HEK293 (cell line): ENCODE measurements around the gene ABCA5.

ENCODE experiments used
- CTCF ChIA-PET: fragments of 350-600 bp; formaldehyde crosslinking; extraction: SDS; loops from one replicate; lab custom pipeline; 2021; ENCODE audit warnings: antibody characterized with exemption; lab: Yijun Ruan, JAX
- POLR2A ChIA-PET: fragments of 300-600 bp; formaldehyde crosslinking; extraction: SDS; loops from one replicate; lab custom pipeline; 2020; ENCODE audit warnings: antibody characterized with exemption, inconsistent platforms; lab: Yijun Ruan, JAX
- H3K27ac ChIP-seq: fragments of 200-500 bp; sonication (Bioruptor generic); 2 replicates; pipeline ENCODE4 v1.5.1; 2014; ENCODE audit warnings: low read depth, low read length, control low read depth, inconsistent platforms; ENCODE audit errors: extremely low read depth
- H3K36me3 ChIP-seq, 2 experiments: fragments of 200-500 bp in 1 of 2; sonication (Bioruptor generic) in 1 of 2; 1 replicate in 1 of 2; 2 replicates in 1 of 2; pipeline ENCODE4 v1.5.1; 2014 to 2017; ENCODE audit warnings: inconsistent platforms in 2 of 2, low read length in 2 of 2; ENCODE audit not compliant: control insufficient read depth in 2 of 2, insufficient read depth in 1 of 2
- H3K4me1 ChIP-seq: fragments of 200-500 bp; sonication (Bioruptor generic); 2 replicates; pipeline ENCODE4 v1.5.1; 2014; ENCODE audit warnings: mild to moderate bottlenecking, low read length, inconsistent platforms; ENCODE audit not compliant: control insufficient read depth, insufficient read depth
- H3K4me3 ChIP-seq: 2 replicates; pipeline ENCODE4 v1.5.1; 2011; ENCODE audit warnings: low read depth, mild to moderate bottlenecking, control low read depth, low read length, moderate library complexity
- H3K9me3 ChIP-seq: fragments of 200-500 bp; sonication (Bioruptor generic); 2 replicates; pipeline ENCODE4 v1.5.1; 2014; ENCODE audit warnings: low read depth, low read length, inconsistent platforms; ENCODE audit not compliant: control insufficient read depth, insufficient read depth
- BCL11A ChIP-seq: fragments of 450-650 bp; formaldehyde crosslinking; IDR thresholded peaks from 2 replicates; pipeline ENCODE4 v1.5.1; 2016; ENCODE audit warnings: low read depth, missing biosample characterization, missing genetic modification characterization
- HOXD13 ChIP-seq: sonication (generic); formaldehyde crosslinking; IDR thresholded peaks from 2 replicates; pipeline ENCODE4 v1.8.0; 2022; ENCODE audit warnings: missing genetic modification reagents, borderline replicate concordance
- YY2 ChIP-seq: fragments of 450-650 bp; formaldehyde crosslinking; IDR thresholded peaks from 2 replicates; pipeline ENCODE4 v1.5.1; 2016; ENCODE audit warnings: missing biosample characterization, missing genetic modification characterization
- ZBTB17 ChIP-seq: fragments of 450-650 bp; formaldehyde crosslinking; IDR thresholded peaks from 2 replicates; pipeline ENCODE4 v1.5.1; 2016; ENCODE audit warnings: missing biosample characterization, missing genetic modification characterization
- ZNF114 ChIP-seq: fragments of 450-650 bp; formaldehyde crosslinking; IDR thresholded peaks from 2 replicates; pipeline ENCODE4 v1.5.0; 2017; ENCODE audit warnings: missing biosample characterization, missing genetic modification characterization
- ZNF175 ChIP-seq: fragments of 450-650 bp; formaldehyde crosslinking; IDR thresholded peaks from 2 replicates; pipeline ENCODE4 v1.5.1; 2016; ENCODE audit warnings: missing biosample characterization, missing genetic modification characterization
- ZNF202 ChIP-seq: fragments of 450-650 bp; formaldehyde crosslinking; IDR thresholded peaks from 2 replicates; pipeline ENCODE4 v1.5.1; 2016; ENCODE audit warnings: missing biosample characterization, missing genetic modification characterization, borderline replicate concordance
- ZNF223 ChIP-seq: fragments of 450-650 bp; formaldehyde crosslinking; IDR thresholded peaks from 2 replicates; pipeline ENCODE4 v1.5.1; 2016; ENCODE audit warnings: missing biosample characterization, missing genetic modification characterization
- ZNF366 ChIP-seq: fragments of 450-650 bp; formaldehyde crosslinking; conservative IDR thresholded peaks from 2 replicates; pipeline ENCODE4 v1.5.1; 2016; ENCODE audit warnings: missing biosample characterization, missing genetic modification characterization
- ZNF561 ChIP-seq: fragments of 450-650 bp; IDR thresholded peaks from 2 replicates; pipeline ENCODE4 v1.5.1; 2018; ENCODE audit warnings: missing biosample characterization, missing genetic modification characterization, borderline replicate concordance
- ZNF610 ChIP-seq: fragments of 450-650 bp; formaldehyde crosslinking; IDR thresholded peaks from 2 replicates; pipeline ENCODE4 v1.5.1; 2016; ENCODE audit warnings: missing biosample characterization, missing genetic modification characterization, borderline replicate concordance
- ZNF623 ChIP-seq: fragments of 450-650 bp; formaldehyde crosslinking; IDR thresholded peaks from 2 replicates; pipeline ENCODE4 v1.5.1; 2016; ENCODE audit warnings: missing biosample characterization, missing genetic modification characterization
- ZNF792 ChIP-seq: fragments of 450-650 bp; formaldehyde crosslinking; IDR thresholded peaks from 2 replicates; pipeline ENCODE4 v1.5.1; 2016; ENCODE audit warnings: missing biosample characterization, missing genetic modification characterization
- ZSCAN16 ChIP-seq: fragments of 450-650 bp; formaldehyde crosslinking; IDR thresholded peaks from 2 replicates; pipeline ENCODE4 v1.5.1; 2016; ENCODE audit warnings: missing biosample characterization, missing genetic modification characterization
- TF ChIP-seq, protein P1 (sequence below): fragments of 450-650 bp; formaldehyde crosslinking; IDR thresholded peaks from 2 replicates; pipeline ENCODE4 v1.5.1; 2016; ENCODE audit warnings: missing biosample characterization, missing genetic modification characterization
- TF ChIP-seq, protein P2 (sequence below): fragments of 450-650 bp; formaldehyde crosslinking; IDR thresholded peaks from 2 replicates; pipeline ENCODE4 v1.5.1; 2016; ENCODE audit warnings: missing biosample characterization, missing genetic modification characterization, low read depth
- TF ChIP-seq, protein P3 (sequence below): fragments of 450-650 bp; formaldehyde crosslinking; IDR thresholded peaks from 2 replicates; pipeline ENCODE4 v1.5.1; 2016; ENCODE audit warnings: missing biosample characterization, missing genetic modification characterization
- TF ChIP-seq, protein P4 (sequence below): fragments of 450-650 bp; formaldehyde crosslinking; optimal IDR thresholded peaks from 2 replicates; pipeline ENCODE3; 2016; ENCODE audit warnings: missing biosample characterization, mild to moderate bottlenecking, missing genetic modification characterization
- TF ChIP-seq, protein P5 (sequence below): fragments of 450-650 bp; formaldehyde crosslinking; IDR thresholded peaks from 2 replicates; pipeline ENCODE4 v1.5.1; 2016; ENCODE audit warnings: missing biosample characterization, missing genetic modification characterization, borderline replicate concordance

ABCA5 gene, protein sequence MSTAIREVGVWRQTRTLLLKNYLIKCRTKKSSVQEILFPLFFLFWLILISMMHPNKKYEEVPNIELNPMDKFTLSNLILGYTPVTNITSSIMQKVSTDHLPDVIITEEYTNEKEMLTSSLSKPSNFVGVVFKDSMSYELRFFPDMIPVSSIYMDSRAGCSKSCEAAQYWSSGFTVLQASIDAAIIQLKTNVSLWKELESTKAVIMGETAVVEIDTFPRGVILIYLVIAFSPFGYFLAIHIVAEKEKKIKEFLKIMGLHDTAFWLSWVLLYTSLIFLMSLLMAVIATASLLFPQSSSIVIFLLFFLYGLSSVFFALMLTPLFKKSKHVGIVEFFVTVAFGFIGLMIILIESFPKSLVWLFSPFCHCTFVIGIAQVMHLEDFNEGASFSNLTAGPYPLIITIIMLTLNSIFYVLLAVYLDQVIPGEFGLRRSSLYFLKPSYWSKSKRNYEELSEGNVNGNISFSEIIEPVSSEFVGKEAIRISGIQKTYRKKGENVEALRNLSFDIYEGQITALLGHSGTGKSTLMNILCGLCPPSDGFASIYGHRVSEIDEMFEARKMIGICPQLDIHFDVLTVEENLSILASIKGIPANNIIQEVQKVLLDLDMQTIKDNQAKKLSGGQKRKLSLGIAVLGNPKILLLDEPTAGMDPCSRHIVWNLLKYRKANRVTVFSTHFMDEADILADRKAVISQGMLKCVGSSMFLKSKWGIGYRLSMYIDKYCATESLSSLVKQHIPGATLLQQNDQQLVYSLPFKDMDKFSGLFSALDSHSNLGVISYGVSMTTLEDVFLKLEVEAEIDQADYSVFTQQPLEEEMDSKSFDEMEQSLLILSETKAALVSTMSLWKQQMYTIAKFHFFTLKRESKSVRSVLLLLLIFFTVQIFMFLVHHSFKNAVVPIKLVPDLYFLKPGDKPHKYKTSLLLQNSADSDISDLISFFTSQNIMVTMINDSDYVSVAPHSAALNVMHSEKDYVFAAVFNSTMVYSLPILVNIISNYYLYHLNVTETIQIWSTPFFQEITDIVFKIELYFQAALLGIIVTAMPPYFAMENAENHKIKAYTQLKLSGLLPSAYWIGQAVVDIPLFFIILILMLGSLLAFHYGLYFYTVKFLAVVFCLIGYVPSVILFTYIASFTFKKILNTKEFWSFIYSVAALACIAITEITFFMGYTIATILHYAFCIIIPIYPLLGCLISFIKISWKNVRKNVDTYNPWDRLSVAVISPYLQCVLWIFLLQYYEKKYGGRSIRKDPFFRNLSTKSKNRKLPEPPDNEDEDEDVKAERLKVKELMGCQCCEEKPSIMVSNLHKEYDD (N-terminal part only)

DNA sequence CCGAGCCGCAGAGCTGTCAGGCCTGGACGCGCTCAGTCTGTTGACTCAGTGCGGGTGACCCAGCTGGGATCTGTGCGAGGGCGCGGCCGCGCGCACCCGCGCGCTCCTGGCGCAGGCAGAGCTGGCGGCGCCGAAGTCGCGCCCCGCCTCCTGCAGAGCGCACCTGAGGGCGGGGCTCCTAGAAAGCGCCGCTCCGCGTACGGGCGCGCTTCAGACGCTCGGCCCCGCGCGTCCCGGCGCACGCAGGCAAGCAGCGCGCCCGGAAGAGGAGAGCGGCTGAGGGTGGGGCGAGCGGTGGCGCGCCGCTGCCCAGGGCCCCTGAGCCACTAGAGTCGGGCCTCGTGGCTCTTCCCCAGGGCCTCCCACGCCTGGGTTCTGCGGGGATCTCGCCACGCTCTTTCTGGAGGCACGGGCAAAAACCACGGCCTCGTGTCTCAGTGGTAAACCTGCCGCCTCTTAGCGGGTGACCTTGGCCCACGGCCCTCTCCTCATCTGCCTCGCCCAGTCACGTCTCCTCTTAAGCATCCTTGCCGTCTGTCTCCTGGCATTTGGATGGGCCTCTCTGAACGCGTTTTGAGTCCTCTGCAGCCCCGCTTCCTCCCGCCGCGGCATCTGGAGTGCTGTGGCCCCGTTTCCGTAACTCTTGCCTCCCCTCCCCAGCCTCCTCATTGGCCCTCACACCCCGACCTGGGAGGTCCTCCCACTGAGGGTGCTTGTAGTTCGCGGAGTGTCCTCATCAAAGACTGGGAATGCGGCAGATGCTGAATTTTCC lies at the start of gene ABCA5:
Gene ABCA5 (minus strand): TSS at position 74 of the 772 bp plus-strand sequence. CDS start 12,718 bp downstream, outside the sequence.
- Histone ChIP-seq H3K9me3 (no peaks in the 10 kb centered on the region), H3K4me1 (peaks cover 20% of the 10 kb centered on the region), H3K27ac (peak within 1 kb of the TSS; percentile 82), H3K4me3 (peak within 1 kb of the TSS; percentile 88), H3K36me3 (no peaks in the 10 kb centered on the region; a peak in 1 of 3 replicates)
- ChIA-PET CTCF (interaction anchor here (0.6 to 1.6 kb wide), 8 partner anchors 8 to 713 kb away, joined by 3 to 7 read pairs (median 4); no protein-coding TSS in a partner anchor), POLR2A (interaction anchor here (0.6 to 2.4 kb wide), 8 partner anchors 8 to 815 kb away, joined by 3 to 7 read pairs (median 4); partner anchors contain the start of gene PRKAR1A)
- TF ChIP-seq ZNF202 (tag by site-specific recombination) (peak; percentile 93), ZNF366 (tag by site-specific recombination) (no peak), HOXD13 (CRISPR knock-in tag) (no peak), YY2 (no peak; the same call in 1 of the 2 replicates), ZNF114 (tag by site-specific recombination) (no peak), ZSCAN16 (tag by site-specific recombination) (no peak), ZNF623 (tag by site-specific recombination) (no peak), ZNF175 (no peak), ZBTB17 (tag by site-specific recombination) (no peak), ZNF792 (tag by site-specific recombination) (0 out of 2 replicates have a peak, but pooled peaks have one; percentile 29), ZNF223 (0 out of 2 replicates have a peak, but pooled peaks have one; percentile 10), ZNF561 (tag by site-specific recombination) (peak; percentile 96), BCL11A (tag by site-specific recombination) (no peak), ZNF610 (tag by site-specific recombination) (peak; percentile 85; the same call in 1 of the 2 replicates)
- TF ChIP-seq, protein P1, sequence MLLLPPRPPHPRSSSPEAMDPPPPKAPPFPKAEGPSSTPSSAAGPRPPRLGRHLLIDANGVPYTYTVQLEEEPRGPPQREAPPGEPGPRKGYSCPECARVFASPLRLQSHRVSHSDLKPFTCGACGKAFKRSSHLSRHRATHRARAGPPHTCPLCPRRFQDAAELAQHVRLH (tag by site-specific recombination): no peak
- TF ChIP-seq, protein P2, sequence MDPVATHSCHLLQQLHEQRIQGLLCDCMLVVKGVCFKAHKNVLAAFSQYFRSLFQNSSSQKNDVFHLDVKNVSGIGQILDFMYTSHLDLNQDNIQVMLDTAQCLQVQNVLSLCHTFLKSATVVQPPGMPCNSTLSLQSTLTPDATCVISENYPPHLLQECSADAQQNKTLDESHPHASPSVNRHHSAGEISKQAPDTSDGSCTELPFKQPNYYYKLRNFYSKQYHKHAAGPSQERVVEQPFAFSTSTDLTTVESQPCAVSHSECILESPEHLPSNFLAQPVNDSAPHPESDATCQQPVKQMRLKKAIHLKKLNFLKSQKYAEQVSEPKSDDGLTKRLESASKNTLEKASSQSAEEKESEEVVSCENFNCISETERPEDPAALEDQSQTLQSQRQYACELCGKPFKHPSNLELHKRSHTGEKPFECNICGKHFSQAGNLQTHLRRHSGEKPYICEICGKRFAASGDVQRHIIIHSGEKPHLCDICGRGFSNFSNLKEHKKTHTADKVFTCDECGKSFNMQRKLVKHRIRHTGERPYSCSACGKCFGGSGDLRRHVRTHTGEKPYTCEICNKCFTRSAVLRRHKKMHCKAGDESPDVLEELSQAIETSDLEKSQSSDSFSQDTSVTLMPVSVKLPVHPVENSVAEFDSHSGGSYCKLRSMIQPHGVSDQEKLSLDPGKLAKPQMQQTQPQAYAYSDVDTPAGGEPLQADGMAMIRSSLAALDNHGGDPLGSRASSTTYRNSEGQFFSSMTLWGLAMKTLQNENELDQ (tag by site-specific recombination): no peak
- TF ChIP-seq, protein P3, sequence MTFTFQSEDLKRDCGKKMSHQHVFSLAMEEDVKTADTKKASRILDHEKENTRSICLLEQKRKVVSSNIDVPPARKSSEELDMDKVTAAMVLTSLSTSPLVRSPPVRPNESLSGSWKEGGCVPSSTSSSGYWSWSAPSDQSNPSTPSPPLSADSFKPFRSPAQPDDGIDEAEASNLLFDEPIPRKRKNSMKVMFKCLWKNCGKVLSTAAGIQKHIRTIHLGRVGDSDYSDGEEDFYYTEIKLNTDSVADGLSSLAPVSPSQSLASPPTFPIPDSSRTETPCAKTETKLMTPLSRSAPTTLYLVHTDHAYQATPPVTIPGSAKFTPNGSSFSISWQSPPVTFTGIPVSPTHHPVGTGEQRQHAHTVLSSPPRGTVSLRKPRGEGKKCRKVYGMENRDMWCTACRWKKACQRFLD (tag by site-specific recombination): no peak
- TF ChIP-seq, protein P4, sequence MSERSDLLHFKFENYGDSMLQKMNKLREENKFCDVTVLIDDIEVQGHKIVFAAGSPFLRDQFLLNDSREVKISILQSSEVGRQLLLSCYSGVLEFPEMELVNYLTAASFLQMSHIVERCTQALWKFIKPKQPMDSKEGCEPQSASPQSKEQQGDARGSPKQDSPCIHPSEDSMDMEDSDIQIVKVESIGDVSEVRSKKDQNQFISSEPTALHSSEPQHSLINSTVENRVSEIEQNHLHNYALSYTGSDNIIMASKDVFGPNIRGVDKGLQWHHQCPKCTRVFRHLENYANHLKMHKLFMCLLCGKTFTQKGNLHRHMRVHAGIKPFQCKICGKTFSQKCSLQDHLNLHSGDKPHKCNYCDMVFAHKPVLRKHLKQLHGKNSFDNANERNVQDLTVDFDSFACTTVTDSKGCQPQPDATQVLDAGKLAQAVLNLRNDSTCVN (tag by site-specific recombination): peak; percentile 83
- TF ChIP-seq, protein P5, sequence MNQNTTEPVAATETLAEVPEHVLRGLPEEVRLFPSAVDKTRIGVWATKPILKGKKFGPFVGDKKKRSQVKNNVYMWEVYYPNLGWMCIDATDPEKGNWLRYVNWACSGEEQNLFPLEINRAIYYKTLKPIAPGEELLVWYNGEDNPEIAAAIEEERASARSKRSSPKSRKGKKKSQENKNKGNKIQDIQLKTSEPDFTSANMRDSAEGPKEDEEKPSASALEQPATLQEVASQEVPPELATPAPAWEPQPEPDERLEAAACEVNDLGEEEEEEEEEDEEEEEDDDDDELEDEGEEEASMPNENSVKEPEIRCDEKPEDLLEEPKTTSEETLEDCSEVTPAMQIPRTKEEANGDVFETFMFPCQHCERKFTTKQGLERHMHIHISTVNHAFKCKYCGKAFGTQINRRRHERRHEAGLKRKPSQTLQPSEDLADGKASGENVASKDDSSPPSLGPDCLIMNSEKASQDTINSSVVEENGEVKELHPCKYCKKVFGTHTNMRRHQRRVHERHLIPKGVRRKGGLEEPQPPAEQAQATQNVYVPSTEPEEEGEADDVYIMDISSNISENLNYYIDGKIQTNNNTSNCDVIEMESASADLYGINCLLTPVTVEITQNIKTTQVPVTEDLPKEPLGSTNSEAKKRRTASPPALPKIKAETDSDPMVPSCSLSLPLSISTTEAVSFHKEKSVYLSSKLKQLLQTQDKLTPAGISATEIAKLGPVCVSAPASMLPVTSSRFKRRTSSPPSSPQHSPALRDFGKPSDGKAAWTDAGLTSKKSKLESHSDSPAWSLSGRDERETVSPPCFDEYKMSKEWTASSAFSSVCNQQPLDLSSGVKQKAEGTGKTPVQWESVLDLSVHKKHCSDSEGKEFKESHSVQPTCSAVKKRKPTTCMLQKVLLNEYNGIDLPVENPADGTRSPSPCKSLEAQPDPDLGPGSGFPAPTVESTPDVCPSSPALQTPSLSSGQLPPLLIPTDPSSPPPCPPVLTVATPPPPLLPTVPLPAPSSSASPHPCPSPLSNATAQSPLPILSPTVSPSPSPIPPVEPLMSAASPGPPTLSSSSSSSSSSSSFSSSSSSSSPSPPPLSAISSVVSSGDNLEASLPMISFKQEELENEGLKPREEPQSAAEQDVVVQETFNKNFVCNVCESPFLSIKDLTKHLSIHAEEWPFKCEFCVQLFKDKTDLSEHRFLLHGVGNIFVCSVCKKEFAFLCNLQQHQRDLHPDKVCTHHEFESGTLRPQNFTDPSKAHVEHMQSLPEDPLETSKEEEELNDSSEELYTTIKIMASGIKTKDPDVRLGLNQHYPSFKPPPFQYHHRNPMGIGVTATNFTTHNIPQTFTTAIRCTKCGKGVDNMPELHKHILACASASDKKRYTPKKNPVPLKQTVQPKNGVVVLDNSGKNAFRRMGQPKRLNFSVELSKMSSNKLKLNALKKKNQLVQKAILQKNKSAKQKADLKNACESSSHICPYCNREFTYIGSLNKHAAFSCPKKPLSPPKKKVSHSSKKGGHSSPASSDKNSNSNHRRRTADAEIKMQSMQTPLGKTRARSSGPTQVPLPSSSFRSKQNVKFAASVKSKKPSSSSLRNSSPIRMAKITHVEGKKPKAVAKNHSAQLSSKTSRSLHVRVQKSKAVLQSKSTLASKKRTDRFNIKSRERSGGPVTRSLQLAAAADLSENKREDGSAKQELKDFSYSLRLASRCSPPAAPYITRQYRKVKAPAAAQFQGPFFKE: no peak
